Measurements from ENCODE around the gene EMC1.
"Not testable (repeated sequence)": the region's sequence is repeated elsewhere in the genome, so short reads cannot be mapped to it uniquely, and the experiment has no call there.

Gene EMC1

DNA sequence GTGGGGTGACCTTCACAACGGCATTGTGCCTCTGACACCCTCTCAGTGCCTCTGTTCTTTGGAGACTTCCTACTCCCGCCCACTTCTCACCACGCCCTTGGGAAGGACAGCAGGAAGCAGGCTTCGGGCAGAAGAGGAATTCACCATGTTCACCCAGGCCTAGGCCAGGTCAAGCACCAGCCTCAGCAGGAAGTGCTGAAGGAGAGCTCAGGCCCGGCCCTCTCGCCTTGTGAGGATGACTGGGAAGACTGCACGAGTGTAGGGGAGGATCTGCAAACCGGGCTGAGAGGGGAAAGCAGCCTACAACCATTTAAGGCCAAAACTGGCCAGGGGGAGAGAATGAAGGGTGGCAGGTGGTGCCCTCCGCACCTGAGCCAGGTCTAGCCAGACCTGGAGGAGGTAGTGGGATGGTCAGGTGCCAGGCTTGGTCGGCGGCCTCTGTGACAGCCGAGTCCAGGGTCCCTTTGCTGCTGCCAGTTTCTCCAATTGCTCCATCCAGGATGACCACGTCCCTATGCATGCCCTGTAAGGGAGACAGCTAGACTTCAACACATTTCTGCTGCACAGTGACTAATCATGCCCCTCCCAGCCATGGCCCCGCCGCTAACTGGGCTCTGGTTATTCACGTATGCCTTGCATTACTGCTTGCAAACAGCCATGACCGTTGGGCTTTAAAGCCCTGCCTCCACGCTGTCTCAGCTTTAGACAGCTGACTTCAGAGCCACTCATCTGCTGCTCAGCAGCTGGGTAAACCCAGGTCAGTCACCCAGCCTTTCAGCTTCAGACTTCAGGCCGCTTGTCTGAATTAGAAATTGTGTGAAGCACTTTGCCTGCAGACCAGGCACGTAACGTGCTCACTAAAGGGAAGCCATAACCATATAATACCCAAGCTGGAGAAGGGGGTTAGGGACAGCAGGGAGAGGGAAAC lies 9.2 kb upstream of the EMC1 start:
- peaks cover 38 to 48% of the 10 kb centered on the region in 2 donors for H3K36me3 ChIP-seq (ENCODE audit: control insufficient read depth in 2 of 2, insufficient read depth in 2 of 2, low read length in 2 of 2)

DNA sequence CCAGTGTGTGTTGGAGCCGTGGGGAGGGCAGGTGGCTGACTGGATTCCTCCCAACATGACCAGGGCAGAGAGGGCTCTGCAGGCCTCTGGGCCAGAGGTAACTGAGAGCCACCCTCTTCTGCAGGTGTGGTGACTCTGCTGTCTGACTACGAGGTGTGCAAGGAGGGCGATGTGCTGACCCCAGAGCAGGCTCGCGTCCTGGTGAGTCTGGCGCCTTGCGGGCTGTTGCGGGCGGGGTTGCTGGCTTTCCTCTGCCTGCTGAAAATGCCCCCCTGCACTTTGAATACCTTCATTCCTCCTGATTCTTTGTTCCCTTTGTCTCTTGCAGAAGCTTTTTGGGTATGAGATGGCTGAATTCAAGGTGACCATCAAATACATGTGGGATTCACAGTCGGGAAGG lies 7.0 kb upstream of the EMC1 start:
- no peak overlapping the region for H3K4me3 ChIP-seq (ENCODE audit: low read length in 2 of 2)
- H3K36me3 ChIP-seq (ENCODE audit: control insufficient read depth in 2 of 2, insufficient read depth in 2 of 2, low read length in 2 of 2), result peaks cover 34 to 50% of the 10 kb centered on the region in 2 donors
- no peak overlapping the region for H3K27ac ChIP-seq (ENCODE audit: low read depth in 2 of 2, low read length in 2 of 2)
- H3K27me3 ChIP-seq (ENCODE audit: control insufficient read depth in 2 of 2, insufficient read depth in 2 of 2, low read length in 2 of 2), result no peaks in the 10 kb centered on the region
- H3K9ac ChIP-seq (ENCODE audit: low read depth in 1 of 2, low read length in 2 of 2), result no peak overlapping the region
- no peaks in the 10 kb centered on the region for H3K9me3 ChIP-seq (ENCODE audit: control insufficient read depth in 2 of 2, low read length in 2 of 2)
- H3K4me1 ChIP-seq (ENCODE audit: control insufficient read depth in 2 of 2, insufficient read depth in 2 of 2, low read length in 2 of 2), result peaks cover under 1 to 12% of the 10 kb centered on the region in 2 donors

More for the DNA sequence above, 9.2 kb upstream of the EMC1 start:
- Histone ChIP-seq H3K9ac (ENCODE audit: low read depth in 1 of 2, low read length in 2 of 2) (no peak overlapping the region), H3K4me3 (ENCODE audit: low read length in 2 of 2) (no peak overlapping the region), H3K27me3 (ENCODE audit: control insufficient read depth in 2 of 2, insufficient read depth in 2 of 2, low read length in 2 of 2) (no peaks in the 10 kb centered on the region), H3K27ac (ENCODE audit: low read depth in 2 of 2, low read length in 2 of 2) (peak overlapping the region; percentile 8 to 23), H3K9me3 (ENCODE audit: control insufficient read depth in 2 of 2, low read length in 2 of 2) (no peaks in the 10 kb centered on the region), H3K4me1 (ENCODE audit: control insufficient read depth in 2 of 2, insufficient read depth in 2 of 2, low read length in 2 of 2) (peaks cover 0 to 12% of the 10 kb centered on the region in 2 donors)

- H3K27ac ChIP-seq (ENCODE audit: low read depth in 2 of 2, low read length in 2 of 2), result no peak overlapping the region
- H3K27me3 ChIP-seq (ENCODE audit: control insufficient read depth in 2 of 2, insufficient read depth in 2 of 2, low read length in 2 of 2), result no peaks in the 10 kb centered on the region
- H3K36me3 ChIP-seq (ENCODE audit: control insufficient read depth in 2 of 2, insufficient read depth in 2 of 2, low read length in 2 of 2), result peaks cover 31 to 50% of the 10 kb centered on the region in 2 donors
- no peak overlapping the region for H3K9ac ChIP-seq (ENCODE audit: low read depth in 1 of 2, low read length in 2 of 2)
- H3K4me3 ChIP-seq (ENCODE audit: low read length in 2 of 2), result no peak overlapping the region
- peaks cover 8 to 19% of the 10 kb centered on the region in 2 donors for H3K4me1 ChIP-seq (ENCODE audit: control insufficient read depth in 2 of 2, insufficient read depth in 2 of 2, low read length in 2 of 2)
- no peaks in the 10 kb centered on the region for H3K9me3 ChIP-seq (ENCODE audit: control insufficient read depth in 2 of 2, low read length in 2 of 2)
Measured at GRCh38 chr1:19257178-19257914, 6.0 kb upstream of the EMC1 start.

GRCh38 chr1:19256301-19256700 lies 5.0 kb upstream of the EMC1 start:
- peaks cover 8 to 19% of the 10 kb centered on the region in 2 donors for H3K4me1 ChIP-seq (ENCODE audit: control insufficient read depth in 2 of 2, insufficient read depth in 2 of 2, low read length in 2 of 2)
- H3K27ac ChIP-seq (ENCODE audit: low read depth in 2 of 2, low read length in 2 of 2); H3K9ac ChIP-seq (ENCODE audit: low read depth in 1 of 2, low read length in 2 of 2); H3K27me3 ChIP-seq (ENCODE audit: control insufficient read depth in 2 of 2, insufficient read depth in 2 of 2, low read length in 2 of 2); H3K4me3 ChIP-seq (ENCODE audit: low read length in 2 of 2); H3K9me3 ChIP-seq (ENCODE audit: control insufficient read depth in 2 of 2, low read length in 2 of 2): not testable (repeated sequence)
- peaks cover 31 to 46% of the 10 kb centered on the region in 2 donors for H3K36me3 ChIP-seq (ENCODE audit: control insufficient read depth in 2 of 2, insufficient read depth in 2 of 2, low read length in 2 of 2)

DNA sequence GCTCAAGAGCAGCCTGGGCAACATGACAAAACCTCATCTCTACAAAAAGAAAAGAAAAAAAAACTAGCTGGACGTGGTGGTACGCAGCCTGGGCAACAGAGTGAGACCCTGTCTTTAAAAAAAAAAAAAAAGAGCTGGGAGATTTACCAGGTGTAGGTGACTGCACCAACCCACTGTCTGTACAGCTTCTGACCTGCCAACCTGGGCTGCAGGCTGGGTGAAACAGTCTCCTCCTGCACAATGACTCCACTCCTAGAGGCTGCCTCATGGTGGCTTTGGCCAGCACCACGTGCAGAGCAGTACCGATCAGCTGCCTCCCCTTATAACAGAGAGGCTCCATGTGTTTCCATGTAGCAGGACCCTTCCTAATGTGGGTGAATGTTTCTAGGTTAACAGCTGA lies 4.0 kb upstream of the EMC1 start:
- Histone ChIP-seq H3K9ac (ENCODE audit: low read depth in 1 of 2, low read length in 2 of 2) (no peak overlapping the region), H3K9me3 (ENCODE audit: control insufficient read depth in 2 of 2, low read length in 2 of 2) (no peaks in the 10 kb centered on the region), H3K27ac (ENCODE audit: low read depth in 2 of 2, low read length in 2 of 2) (no peak overlapping the region), H3K4me1 (ENCODE audit: control insufficient read depth in 2 of 2, insufficient read depth in 2 of 2, low read length in 2 of 2) (peaks cover 13 to 20% of the 10 kb centered on the region in 2 donors), H3K4me3 (ENCODE audit: low read length in 2 of 2) (no peak overlapping the region), H3K27me3 (ENCODE audit: control insufficient read depth in 2 of 2, insufficient read depth in 2 of 2, low read length in 2 of 2) (no peaks in the 10 kb centered on the region), H3K36me3 (ENCODE audit: control insufficient read depth in 2 of 2, insufficient read depth in 2 of 2, low read length in 2 of 2) (peaks cover 31 to 40% of the 10 kb centered on the region in 2 donors)

DNA sequence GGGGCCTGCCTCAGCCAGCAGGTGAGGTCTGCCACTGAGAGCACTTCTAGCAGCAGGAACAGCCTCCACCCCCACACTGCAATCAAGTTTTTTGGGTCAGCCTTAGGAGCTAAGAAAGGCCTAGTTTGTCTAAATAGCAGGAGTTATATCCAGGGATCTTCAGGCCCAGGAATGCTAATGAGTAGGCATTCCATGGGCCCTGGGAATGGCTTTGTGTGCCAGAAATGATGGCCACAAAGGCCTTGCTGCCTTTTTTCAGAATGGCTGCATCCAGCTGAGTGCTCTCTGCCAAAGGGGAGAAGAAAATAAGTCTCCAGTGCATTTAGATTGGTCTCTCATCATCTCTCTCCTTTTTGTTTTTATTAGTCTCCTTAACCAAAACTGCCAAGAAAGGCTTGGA lies 3.1 kb upstream of the EMC1 start:
- H3K9me3 ChIP-seq (ENCODE audit: control insufficient read depth in 2 of 2, low read length in 2 of 2), result no peaks in the 10 kb centered on the region

DNA sequence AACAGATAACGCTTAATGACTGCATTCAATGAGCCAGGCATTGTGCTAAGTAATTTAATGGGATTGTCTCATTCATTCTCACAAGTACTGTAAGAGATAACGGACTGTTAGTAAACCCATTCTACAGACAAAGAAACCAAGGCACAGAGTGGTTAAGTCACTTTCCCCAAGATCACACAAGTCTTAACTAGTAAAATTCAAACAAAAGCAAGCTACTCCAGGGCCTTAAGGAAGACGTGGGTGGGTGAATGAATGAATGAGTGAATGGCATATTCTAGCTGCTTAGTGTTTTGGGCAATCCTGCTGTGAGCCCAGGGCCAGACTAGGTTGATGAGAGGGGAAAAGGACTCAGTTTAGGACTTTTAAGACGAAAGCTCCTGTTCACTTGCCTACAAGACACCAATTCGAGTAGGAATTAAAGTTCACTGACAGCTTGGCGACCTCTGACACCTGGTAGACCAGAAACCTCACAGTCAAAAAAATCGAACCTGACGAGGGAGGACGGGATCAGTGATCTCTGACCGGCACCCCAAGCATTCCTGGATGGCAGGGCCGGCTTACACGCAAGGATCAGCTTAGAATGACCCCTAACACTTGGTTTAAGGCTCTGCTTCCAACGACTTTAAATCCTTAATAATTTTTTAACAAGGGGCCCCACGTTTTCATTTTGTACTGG lies 557 bp downstream of the EMC1 start:
- no peaks in the 10 kb centered on the region for H3K27me3 ChIP-seq (ENCODE audit: control insufficient read depth in 2 of 2, insufficient read depth in 2 of 2, low read length in 2 of 2)
- peak overlapping the region in 1 of 2 donors; percentile 95 for H3K27ac ChIP-seq (ENCODE audit: low read depth in 2 of 2, low read length in 2 of 2)
- peaks cover 14 to 17% of the 10 kb centered on the region in 2 donors for H3K4me1 ChIP-seq (ENCODE audit: control insufficient read depth in 2 of 2, insufficient read depth in 2 of 2, low read length in 2 of 2)
- peak overlapping the region; percentile 99 for H3K4me3 ChIP-seq (ENCODE audit: low read length in 2 of 2)
- H3K36me3 ChIP-seq (ENCODE audit: control insufficient read depth in 2 of 2, insufficient read depth in 2 of 2, low read length in 2 of 2), result peaks cover 2 to 3% of the 10 kb centered on the region in 2 donors
- peak overlapping the region; percentile 89 to 90 for H3K9ac ChIP-seq (ENCODE audit: low read depth in 1 of 2, low read length in 2 of 2)
- no peaks in the 10 kb centered on the region for H3K9me3 ChIP-seq (ENCODE audit: control insufficient read depth in 2 of 2, low read length in 2 of 2)

More for the DNA sequence above, 3.1 kb upstream of the EMC1 start:
- no peak overlapping the region for H3K9ac ChIP-seq (ENCODE audit: low read depth in 1 of 2, low read length in 2 of 2)
- no peaks in the 10 kb centered on the region for H3K27me3 ChIP-seq (ENCODE audit: control insufficient read depth in 2 of 2, insufficient read depth in 2 of 2, low read length in 2 of 2)
- no peak overlapping the region for H3K4me3 ChIP-seq (ENCODE audit: low read length in 2 of 2)
- peaks cover 28 to 33% of the 10 kb centered on the region in 2 donors for H3K36me3 ChIP-seq (ENCODE audit: control insufficient read depth in 2 of 2, insufficient read depth in 2 of 2, low read length in 2 of 2)
- no peak overlapping the region for H3K27ac ChIP-seq (ENCODE audit: low read depth in 2 of 2, low read length in 2 of 2)
- H3K4me1 ChIP-seq (ENCODE audit: control insufficient read depth in 2 of 2, insufficient read depth in 2 of 2, low read length in 2 of 2), result peaks cover 14 to 17% of the 10 kb centered on the region in 2 donors

DNA sequence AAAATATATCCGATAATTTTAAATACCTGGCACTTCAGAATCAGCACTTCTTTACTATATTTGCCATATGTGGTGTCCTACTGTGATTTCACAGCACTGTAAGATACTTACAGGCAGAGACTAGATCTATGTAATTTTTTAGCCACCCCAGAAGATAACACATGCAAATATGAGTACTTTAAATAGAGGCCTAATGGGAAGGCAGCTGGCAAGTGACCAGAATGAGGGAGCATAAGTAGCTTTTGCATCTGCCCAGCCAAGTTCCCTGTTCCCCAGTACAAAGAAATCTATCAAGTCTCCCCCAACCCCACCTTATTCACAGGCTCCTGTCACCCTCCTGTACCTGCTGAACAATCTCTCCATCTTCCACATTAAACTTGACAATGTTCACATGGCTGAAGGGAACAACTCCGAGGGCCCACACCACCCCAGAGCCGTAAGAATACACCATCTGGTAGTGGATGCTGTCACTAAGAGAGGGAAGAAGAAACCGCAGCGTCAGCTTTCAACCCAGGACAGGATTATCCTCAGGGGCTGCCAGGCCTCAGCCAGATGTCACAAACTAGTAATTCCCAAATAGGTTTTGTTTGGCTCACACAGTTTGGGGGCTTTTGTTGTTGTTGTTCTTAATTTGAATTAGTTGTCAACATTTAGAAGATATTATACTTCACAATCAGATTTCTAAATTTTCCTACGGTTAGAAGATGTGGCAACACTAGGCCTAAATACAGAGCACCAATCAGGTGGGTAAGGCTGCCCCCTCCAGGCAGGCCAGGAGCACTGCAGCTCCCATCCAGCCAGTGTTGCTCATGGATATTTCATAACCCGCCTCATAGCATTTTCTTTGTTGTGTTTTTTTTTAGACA lies 10.4 kb downstream of the EMC1 start:
- H3K4me1 ChIP-seq (ENCODE audit: control insufficient read depth in 2 of 2, insufficient read depth in 2 of 2, low read length in 2 of 2), result no peaks in the 10 kb centered on the region
- H3K9me3 ChIP-seq (ENCODE audit: control insufficient read depth in 2 of 2, low read length in 2 of 2), result no peaks in the 10 kb centered on the region
- H3K36me3 ChIP-seq (ENCODE audit: control insufficient read depth in 2 of 2, insufficient read depth in 2 of 2, low read length in 2 of 2), result peaks cover 70 to 76% of the 10 kb centered on the region in 2 donors
- H3K9ac ChIP-seq (ENCODE audit: low read depth in 1 of 2, low read length in 2 of 2), result peak overlapping the region; percentile 0 to 49
- H3K4me3 ChIP-seq (ENCODE audit: low read length in 2 of 2), result no peak overlapping the region
- H3K27me3 ChIP-seq (ENCODE audit: control insufficient read depth in 2 of 2, insufficient read depth in 2 of 2, low read length in 2 of 2), result no peaks in the 10 kb centered on the region
- H3K27ac ChIP-seq (ENCODE audit: low read depth in 2 of 2, low read length in 2 of 2), result no peak overlapping the region

DNA sequence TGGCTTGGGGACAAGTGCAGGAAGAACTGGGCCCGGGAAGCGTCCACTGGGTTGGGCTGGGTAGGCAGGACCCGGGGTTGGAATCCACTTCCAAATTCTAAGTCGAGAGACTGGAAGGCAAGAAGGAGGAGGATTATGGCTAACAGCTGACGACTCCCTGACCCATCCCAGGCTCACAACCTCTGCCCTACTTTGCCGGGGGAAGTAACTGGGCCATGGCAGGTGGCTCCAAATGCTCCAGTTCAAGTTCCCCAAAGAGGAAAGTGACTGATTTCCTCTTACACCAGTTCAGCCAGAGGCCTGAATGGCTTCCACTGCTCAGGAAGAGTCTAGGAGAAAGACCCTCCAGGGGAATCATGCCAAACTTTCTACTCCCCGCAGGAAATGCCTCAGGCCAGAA lies 11.4 kb downstream of the EMC1 start:
- Histone ChIP-seq H3K9me3 (ENCODE audit: control insufficient read depth in 2 of 2, low read length in 2 of 2) (no peaks in the 10 kb centered on the region), H3K4me3 (ENCODE audit: low read length in 2 of 2) (no peak overlapping the region), H3K4me1 (ENCODE audit: control insufficient read depth in 2 of 2, insufficient read depth in 2 of 2, low read length in 2 of 2) (no peaks in the 10 kb centered on the region), H3K9ac (ENCODE audit: low read depth in 1 of 2, low read length in 2 of 2) (no peak overlapping the region), H3K36me3 (ENCODE audit: control insufficient read depth in 2 of 2, insufficient read depth in 2 of 2, low read length in 2 of 2) (peaks cover 72 to 77% of the 10 kb centered on the region in 2 donors), H3K27ac (ENCODE audit: low read depth in 2 of 2, low read length in 2 of 2) (no peak overlapping the region), H3K27me3 (ENCODE audit: control insufficient read depth in 2 of 2, insufficient read depth in 2 of 2, low read length in 2 of 2) (no peaks in the 10 kb centered on the region)
